HG03575 (cell line): ENCODE results near the gene KCNQ2.

ENCODE experiments used
- ATAC-seq: cut with Tn5 transposase; IDR thresholded peaks from one replicate; pipeline ENCODE4 v1.9.1; 2021; ENCODE audit not compliant: unreplicated experiment, insufficient number of reproducible peaks, low FRiP score; ENCODE audit errors: extremely low read depth

Gene KCNQ2

DNA sequence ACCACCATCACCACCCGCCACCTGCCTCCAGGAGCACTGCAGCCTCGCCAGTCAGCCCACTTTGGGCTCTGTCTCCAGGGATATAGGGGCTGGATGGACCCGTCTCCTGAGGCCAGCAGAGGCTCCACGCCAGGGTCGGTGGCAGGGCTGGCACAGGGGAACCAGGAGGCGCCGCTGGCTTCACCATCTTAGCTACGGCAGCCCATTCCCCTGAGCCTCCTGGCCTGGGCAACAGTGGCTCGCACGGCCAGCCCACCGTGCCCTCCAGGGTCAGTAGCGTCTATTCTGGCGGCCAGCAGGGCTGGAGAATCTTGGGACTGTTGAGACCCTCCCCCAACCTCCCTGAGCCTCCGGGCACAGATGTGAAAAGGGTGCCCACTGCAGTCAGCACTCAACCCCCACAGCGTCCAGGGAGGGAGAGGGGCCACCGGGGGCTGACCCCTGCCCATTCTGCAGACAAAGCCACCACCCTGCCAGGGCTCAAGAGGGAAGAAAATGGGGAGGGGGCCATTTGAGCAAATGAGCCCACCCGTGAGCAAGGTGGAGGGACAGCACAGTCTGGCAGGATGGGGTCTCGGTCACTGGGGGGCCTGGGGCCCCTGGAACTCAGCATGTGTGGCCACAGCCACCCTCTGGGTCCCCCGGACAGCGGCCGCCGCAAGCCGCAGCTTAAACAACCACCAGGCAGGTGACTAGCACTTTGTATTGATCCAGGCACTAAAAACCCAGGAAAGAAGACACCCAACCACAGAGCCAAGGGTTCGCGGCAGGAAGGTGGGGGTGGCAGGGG is 28.7 kb downstream of the KCNQ2 start:
- ATAC-seq, result no peak

DNA sequence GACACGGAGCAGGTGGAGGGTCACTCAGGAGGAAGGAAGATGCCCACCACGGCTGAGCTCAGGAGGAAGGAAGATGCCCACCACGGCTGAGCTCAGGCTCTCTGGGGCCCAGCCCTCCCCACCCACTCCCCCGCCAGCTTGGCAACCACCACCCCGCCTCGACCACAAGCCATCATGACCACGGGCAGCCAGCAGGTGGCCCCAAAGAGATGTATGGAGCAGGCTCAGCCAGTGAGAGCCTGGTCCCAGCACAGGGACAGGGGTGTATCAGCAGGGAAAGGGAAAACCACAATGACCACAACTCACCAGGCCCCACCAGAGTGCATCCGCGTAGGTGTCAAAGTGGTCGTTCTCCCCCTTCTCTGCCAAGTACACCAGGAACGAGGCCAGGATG is 30.4 kb downstream of the KCNQ2 start:
- no peak for ATAC-seq

DNA sequence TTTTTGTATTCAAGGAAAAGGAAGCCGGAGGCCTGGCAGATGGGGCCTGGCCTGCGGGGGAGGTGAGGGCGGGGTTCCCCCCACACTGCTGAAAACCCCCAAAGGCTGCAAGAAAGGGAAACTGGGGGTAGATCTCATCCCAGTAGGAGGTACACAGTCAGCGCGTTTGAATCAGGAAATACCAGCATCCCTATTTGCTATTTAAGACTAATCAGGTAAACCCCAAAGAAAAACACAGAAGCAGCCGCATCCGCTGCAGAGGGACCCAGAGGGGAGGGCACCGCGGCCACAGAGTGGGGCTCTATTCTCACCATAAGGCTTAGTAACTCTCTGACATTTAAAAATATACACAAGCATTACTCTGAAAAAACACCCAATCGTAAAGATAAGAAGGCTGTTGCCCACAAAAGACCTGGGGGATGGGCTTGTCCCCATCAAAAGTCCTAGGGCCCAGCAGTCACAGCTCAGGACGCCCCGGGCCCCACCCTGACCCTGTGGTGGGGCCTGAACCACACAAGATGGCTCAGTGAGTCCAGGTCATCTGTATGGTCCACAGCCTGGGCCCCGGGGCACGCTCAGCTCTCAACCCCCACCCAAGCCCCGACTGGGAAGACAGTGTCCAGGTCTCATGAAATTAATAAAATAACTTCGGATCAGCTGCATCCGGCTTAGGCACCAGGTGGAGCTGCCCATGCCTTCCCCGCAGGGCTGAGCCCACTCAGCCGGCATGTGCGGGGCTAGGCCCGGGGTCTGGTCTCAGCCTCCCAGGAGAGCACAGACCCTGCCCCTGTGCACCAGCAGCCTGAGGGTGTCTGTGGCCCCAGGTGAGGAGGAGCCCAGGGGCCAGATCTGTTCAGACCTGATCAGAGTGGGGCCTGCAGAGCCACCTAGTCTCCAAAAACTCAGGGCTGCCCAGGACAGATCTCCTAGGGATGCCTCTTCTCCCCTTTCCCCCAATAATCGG is 31.0 kb downstream of the KCNQ2 start:
- no peak for ATAC-seq

DNA sequence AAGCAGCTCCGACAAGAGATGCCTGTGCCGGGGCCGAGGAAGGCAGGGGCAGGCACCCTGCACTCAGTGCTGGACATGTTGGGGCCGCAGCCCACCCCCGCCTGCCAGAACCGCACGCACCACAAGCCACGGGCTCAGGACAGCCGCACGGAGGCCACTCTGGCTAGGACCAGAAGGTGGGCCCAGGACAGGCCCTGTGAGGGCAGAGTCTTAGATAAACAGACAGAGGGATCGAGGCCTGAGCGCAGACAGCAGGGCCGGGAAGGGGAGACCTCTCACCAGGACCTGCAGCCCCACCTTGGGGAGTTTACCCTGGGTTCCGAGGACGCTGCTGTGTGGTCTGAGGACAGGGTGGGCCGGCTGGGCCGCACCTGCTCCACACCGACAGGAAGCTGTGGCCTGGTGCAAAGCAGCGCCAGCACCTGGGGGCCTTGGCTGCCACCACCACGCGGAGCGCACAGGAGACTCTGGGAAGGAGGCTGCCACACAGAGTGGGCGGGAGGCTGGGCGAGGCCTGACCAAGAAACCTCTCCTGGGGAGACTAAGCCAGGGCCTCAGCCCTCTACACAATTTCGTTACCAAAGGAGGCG is 32.0 kb downstream of the KCNQ2 start:
- no peak for ATAC-seq

DNA sequence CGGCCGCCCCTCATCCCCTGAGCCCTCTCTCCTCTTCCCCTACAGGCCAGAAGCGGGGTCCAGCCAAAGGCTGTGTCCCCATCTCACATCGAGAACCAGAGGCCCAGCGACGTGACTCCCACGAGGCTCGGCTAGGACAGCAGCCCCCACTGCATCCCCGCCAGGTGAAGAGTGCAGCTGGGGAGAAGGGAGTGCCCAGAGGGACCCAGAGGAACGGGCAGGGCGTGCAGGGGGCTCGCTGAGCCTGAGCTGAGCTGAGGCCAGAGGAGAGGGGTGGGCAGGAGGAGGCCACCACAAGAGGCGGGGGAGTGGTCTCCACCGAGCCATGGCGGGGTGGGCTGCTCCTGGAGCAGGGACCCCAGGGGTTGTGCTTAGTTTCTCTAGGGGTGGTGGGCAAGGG is 32.6 kb downstream of the KCNQ2 start:
- no peak for ATAC-seq

DNA sequence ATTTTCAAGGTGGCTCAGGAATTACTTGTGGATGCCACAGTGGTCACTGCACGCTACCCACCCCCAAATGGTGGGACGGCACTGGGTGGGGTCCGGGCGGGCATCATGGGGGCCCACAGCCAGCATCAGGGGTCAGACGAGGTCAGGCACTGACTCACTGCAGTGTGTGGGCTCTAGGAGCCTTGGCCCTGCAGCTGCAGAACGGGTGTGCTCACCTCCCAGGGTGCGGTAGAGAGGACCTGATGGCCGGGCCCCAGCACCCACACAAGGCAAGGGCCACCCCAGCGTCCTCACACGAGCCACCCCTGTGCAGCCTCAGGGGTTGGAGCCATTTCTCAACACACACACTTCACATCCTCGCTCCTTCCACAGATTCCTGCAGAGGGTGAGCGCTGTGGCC is 34.3 kb downstream of the KCNQ2 start:
- ATAC-seq, result no peak

DNA sequence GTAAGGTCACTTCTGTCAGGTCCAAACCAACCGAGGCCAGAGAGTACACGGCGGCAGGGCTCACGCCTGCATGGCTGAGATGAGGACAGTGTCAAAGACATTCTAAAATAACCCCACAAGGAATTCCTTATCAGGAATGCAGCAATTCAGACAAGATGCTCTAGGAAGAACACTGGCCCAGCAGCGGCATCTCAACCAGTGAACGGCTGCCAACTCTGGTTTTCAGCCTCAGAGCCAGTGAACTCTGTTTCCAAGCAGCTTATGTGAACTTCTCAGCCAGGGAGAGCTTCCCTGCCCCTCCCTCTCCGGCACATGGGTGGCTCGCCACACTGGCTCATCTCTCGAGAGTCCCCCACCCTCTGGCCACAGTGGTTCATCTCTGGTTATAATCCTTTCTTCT is 36.9 kb downstream of the KCNQ2 start:
- ATAC-seq, result no peak

DNA sequence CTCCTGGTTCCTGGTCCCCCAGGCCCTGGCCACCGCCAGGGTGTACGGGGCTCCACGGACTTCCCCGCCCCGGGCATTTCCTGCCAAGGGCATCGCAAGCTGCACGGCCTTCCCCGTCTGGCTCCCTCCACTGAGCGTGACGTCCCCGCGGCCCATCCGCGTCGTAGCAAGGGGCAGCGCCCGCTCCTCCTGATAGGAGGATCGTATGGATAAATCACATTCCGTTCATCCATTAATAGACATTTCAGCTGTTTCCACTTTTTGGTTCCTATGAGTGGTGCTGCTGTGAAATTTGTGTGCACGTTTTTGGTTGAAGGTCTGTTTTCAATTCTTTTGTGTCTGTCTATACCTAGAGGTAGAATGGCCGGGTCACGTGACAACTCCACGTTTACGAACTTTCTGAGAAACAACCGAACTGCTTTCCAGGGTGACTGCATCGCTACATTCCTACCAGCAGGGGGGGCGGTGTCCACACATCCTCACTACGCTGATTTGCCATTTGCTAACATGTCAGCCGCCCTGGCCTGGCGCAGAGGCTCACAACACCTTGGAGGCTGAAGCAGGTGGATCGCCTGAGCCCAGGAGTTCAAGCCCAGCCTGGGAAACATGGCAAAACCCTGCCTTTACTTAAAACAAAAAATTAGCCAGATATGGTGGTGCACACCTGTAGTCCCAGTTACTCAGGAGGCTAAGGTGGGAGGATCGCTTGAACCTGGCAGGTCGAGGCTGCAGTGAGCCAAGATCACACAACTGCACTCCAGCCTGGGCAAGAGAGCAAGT is 37.7 kb downstream of the KCNQ2 start:
- no peak for ATAC-seq

DNA sequence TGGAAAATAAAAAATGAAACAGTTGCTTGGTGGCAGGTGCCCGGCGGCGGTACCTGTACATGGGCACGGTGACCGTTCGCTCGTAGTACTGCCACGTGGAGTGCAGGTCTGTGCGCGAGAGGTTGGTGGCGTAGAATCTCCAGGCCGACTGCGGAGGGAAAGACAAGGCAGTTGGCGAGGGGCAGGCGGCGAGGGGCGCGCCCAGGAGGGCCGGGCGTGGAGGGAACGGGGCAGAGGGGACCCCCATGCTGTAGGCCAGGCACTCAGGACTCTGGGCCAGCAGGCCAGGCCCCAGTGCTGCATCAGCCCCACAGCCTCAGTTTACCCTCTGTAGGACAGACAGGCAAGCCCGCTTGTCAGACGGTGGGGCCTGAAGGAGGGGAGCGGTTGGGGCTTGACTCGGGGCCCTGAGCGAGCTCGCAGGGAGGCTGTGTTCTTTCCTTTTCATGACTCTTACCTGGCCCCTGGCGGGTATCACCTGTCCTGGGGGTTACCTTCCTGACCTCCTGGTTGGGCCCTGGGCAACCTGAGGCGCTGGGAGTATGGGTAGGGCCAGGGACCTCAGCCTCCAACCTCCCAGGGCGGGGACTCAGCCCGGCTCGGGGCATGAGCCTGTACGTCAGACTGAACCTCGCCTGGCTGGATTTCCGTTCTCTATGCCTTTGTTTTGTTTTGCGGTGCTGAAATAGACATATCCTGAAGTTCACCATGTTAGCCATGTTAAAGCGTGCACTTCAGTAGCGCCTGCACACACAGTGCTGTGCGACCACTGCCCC is 38.5 kb downstream of the KCNQ2 start:
- no peak for ATAC-seq

DNA sequence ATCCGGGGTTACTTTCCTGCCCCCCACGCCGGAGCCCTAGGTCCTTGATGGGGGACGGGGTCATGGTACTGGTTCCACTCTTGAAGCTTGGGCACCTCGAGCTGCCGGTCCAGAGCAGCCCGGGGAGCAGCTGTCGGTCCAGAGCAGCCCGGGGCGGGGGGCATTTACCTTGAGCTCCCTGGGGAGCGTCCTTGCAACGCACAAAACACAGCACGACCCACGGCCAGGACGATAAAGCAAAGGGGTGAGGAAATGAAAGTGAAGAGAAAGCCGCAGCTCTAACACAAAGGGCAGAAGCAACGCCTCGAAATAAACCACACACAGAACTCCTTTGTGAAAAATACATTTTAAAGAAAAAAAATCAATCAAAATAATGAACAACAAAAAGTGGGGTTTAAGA is 39.1 kb downstream of the KCNQ2 start:
- no peak for ATAC-seq

DNA sequence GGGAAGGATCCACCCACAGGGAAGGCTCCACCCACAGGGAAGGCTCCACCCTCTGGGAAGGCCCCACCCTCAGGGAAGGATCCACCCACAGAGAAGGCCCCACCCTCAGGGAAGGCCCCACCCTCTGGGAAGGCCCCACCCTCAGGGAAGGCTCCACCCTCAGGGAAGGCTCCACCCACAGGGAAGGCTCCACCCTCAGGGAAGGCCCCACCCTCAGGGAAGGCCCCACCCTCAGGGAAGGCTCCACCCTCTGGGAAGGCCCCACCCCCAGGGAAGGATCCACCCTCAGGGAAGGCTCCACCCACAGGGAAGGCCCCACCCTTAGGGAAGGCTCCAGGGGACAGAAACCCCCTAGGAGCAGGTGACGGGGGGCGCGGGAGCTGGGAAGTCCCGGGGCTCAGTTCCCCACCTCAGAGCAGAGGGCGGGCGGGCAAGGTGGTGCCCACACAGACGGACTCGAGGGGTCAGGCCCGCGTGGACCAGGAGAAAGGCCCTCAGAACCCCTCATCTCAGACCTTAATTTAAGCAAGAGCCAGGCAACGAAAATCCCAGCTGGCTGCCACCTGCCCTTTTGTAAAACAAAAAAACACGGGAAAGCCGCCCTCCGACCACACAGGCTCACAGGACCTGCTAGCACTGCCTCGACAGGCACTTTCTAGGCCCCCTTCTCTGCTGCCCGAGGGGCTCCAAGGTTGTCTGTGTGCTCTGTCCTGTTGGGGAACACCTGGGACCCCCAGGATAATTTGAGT is 39.7 kb downstream of the KCNQ2 start:
- no peak for ATAC-seq

DNA sequence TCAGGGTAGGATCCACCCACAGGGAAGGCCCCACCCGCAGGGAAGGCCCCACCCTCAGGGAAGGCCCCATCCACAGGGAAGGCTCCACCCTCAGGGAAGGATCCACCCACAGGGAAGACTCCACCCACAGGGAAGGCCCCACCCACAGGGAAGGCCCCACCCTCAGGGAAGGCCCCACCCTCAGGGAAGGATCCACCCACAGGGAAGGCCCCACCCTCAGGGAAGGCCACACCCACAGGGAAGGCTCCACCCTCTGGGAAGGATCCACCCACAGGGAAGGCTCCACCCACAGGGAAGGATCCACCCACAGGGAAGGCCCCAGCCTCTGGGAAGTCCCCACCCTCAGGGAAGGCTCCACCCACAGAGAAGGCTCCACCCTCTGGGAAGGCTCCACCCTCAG is 40.5 kb downstream of the KCNQ2 start:
- ATAC-seq, result no peak

DNA sequence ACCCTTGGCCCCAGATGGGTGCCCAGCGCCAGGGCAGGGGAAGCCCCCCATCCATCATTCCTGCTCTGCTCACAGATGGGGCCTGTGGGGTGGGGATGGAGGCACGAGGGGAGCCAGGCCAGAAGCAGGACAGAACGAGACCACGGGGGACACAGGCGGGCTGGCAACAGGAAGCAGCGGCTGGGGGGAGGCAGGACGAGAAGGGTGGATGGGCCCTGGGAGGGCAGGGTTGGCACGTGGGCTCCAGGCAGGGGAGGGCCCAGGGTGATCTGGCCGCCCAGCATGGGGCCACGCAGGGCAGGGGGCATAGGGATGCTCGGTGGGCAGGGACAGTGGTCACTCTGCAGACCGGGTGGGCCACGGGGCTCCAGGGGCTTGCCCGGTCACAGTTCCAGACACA is 41.6 kb downstream of the KCNQ2 start:
- no peak for ATAC-seq

DNA sequence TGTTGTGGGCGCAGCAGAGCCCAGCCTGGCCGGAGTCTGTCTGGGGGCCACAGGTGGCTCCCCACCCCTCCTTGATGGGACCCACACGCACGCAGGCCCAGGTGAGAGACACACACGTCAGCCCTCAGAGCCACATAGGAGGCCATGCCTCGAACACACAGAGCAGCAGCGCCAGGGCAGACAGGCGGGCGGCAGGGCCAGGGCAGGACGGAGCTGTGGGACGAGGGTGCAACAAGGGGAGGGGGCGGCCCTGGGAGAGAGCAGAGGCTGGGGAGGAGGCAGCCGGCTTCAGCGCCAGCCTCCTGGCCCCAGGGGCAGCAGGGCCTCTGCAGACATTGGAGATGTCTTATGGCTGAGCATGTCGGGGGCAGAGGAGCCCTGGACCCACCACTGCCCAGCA is 42.5 kb downstream of the KCNQ2 start:
- ATAC-seq, result no peak

DNA sequence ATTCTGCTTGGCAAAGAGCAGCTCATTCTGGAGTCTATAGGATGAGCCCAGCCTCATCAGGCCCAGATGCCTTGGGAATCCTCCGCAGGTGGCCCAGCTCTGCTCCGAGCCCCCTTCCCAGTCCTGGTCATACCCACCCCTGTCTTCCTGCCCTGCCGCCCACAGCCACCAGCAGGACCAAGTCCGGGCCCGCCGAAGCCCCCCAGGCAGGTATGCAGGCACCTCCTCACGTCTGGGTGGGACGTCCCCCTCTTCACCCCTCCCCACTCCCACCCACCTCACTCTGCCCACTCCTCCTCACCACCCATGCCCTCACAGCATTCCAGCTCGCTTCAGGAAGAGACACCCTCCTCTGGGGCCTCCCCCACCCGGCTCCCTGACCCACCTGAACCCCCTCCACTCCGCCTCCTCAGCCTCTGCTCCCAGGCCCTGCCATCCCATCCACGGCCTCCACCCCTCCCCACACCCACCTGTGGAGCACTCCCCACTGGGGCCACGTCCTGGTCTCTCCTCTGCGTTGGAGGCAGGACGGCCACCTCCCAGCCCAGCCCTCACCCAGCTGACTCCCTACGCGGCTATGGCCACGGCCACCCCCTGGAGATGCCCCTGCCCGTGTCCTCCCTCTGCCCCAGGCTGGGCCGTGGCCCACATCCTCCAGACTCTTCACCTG is 43.4 kb downstream of the KCNQ2 start:
- no peak for ATAC-seq

DNA sequence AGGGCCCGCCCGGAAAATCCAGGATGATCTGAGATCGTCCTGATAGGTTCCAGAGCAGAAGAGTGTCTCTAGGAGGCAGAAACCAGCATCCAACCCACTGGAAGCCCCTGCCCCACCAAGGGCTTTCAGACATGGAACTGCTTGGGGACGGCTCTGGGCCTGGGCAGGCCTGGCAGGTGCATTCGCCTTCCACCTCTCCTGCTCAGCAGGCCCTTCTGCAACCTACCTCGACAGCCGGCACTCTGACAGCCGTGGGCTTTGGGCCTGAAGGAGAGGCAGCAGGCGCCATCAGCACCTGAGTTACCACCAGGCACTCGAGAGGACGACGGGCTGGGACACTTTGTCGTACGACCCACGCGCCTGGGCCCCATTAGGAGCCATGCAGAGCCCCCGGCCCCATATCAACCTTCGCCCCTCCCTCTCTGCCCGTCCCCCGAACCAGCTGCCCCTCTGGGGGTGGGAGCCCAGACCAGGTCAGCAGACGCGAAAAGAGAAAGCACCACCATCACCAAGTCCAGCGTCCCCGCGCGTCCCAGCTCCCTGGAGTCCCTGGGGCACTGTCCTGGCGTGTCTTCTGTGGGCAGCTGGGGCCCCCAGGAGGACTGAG is 44.6 kb downstream of the KCNQ2 start:
- ATAC-seq, result no peak

DNA sequence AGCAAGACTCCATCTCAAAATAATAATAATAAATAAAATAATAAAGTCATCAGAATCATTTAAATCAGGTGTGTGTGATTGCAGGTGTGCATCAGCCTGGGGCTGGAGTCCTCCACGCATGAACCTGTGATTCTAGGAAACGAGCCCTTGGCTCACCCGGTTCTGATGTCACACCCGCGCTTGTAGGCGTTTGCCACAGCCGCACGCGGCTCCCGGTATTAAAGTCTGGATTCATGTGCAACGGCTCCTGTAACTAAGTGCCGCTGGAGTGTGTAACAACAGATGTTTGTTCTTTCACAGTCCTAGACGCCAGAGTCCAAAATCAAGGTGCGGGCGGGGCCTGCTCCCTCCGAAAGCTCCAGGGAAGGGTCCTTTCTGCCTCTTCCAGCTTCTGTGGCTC is 45.2 kb downstream of the KCNQ2 start:
- ATAC-seq, result no peak
